Activated naive CD8-positive, alpha-beta T cell treated with anti-CD3 and anti-CD28 coated beads, Interleukin-2, amount 50 U/mL, for 24 hours (primary cell): Measurements from ENCODE around the gene CCR3.

Experiments
- ATAC-seq: fragments of 150-1000 bp; cut with Tn5 transposase; one replicate; pipeline ENCODE4 v1.10.0; 2021
- DNase-seq: peaks from one replicate; pipeline ENCODE4 v3.0.0; 2021
- H3K27ac Mint-ChIP-seq: one replicate; pipeline ENCODE4 v1.8.0; 2021; ENCODE audit warnings: mild to moderate bottlenecking, mixed read lengths
- H3K27me3 Mint-ChIP-seq: one replicate; pipeline ENCODE4 v1.8.0; 2021; ENCODE audit warnings: mixed read lengths
- H3K36me3 Mint-ChIP-seq: one replicate; pipeline ENCODE4 v1.8.0; 2021; ENCODE audit warnings: low read depth, mixed read lengths
- H3K4me1 Mint-ChIP-seq: one replicate; pipeline ENCODE4 v1.8.0; 2021; ENCODE audit warnings: mixed read lengths
- H3K4me3 Mint-ChIP-seq: one replicate; pipeline ENCODE4 v1.8.0; 2021; ENCODE audit warnings: mild to moderate bottlenecking, moderate library complexity, mixed read lengths
- H3K9me3 Mint-ChIP-seq: one replicate; pipeline ENCODE4 v1.8.0; 2021; ENCODE audit warnings: mixed read lengths

CCR3 gene

GRCh38 chr3:46236294-46237054 is 5.8 kb upstream of the CCR3 start:
- Mint-ChIP-seq H3K36me3 (no peaks in the 10 kb centered on the region), H3K4me1 (peaks cover 2% of the 10 kb centered on the region), H3K27me3 (peaks cover 9% of the 10 kb centered on the region), H3K9me3 (no peaks in the 10 kb centered on the region), H3K4me3 (no peak overlapping the region), H3K27ac (no peak overlapping the region)
- DNase-seq: no peak
- no peak for ATAC-seq

- Mint-ChIP-seq H3K4me3 (no peak overlapping the region), H3K9me3 (no peaks in the 10 kb centered on the region), H3K27ac (no peak overlapping the region), H3K36me3 (no peaks in the 10 kb centered on the region), H3K4me1 (peaks cover 2% of the 10 kb centered on the region), H3K27me3 (peaks cover 7% of the 10 kb centered on the region)
- ATAC-seq: no peak
- DNase-seq: no peak
Measured at GRCh38 chr3:46238386-46238785, 3.9 kb upstream of the CCR3 start.

GRCh38 chr3:46239301-46239938 is 2.8 kb upstream of the CCR3 start:
- Mint-ChIP-seq H3K9me3 (no peaks in the 10 kb centered on the region), H3K4me3 (no peak overlapping the region), H3K4me1 (peaks cover 2% of the 10 kb centered on the region), H3K36me3 (no peaks in the 10 kb centered on the region), H3K27me3 (peaks cover 7% of the 10 kb centered on the region), H3K27ac (no peak overlapping the region)
- DNase-seq: no peak
- no peak for ATAC-seq

- H3K9me3 Mint-ChIP-seq: no peaks in the 10 kb centered on the region
- H3K36me3 Mint-ChIP-seq: no peaks in the 10 kb centered on the region
- H3K27ac Mint-ChIP-seq: no peak overlapping the region
- ATAC-seq: no peak
- H3K27me3 Mint-ChIP-seq: peaks cover 7% of the 10 kb centered on the region
- DNase-seq: no peak
- no peak overlapping the region for H3K4me3 Mint-ChIP-seq
- peaks cover 2% of the 10 kb centered on the region for H3K4me1 Mint-ChIP-seq
Measured at GRCh38 chr3:46239952-46240351, 2.3 kb upstream of the CCR3 start.

GRCh38 chr3:46243560-46243959 is 1.3 kb downstream of the CCR3 start:
- no peak for DNase-seq
- Mint-ChIP-seq H3K27ac (no peak overlapping the region), H3K27me3 (peaks cover 3% of the 10 kb centered on the region), H3K36me3 (no peaks in the 10 kb centered on the region), H3K9me3 (no peaks in the 10 kb centered on the region), H3K4me3 (no peak overlapping the region), H3K4me1 (no peaks in the 10 kb centered on the region)
- ATAC-seq: no peak

GRCh38 chr3:46245146-46245545 is 2.9 kb downstream of the CCR3 start:
- H3K27ac Mint-ChIP-seq: no peak overlapping the region
- no peak for DNase-seq
- no peaks in the 10 kb centered on the region for H3K4me1 Mint-ChIP-seq
- H3K4me3 Mint-ChIP-seq: no peak overlapping the region
- no peaks in the 10 kb centered on the region for H3K9me3 Mint-ChIP-seq
- H3K27me3 Mint-ChIP-seq: no peaks in the 10 kb centered on the region
- no peaks in the 10 kb centered on the region for H3K36me3 Mint-ChIP-seq
- no peak for ATAC-seq

- Mint-ChIP-seq H3K9me3 (no peaks in the 10 kb centered on the region), H3K27ac (no peak overlapping the region), H3K36me3 (no peaks in the 10 kb centered on the region), H3K4me3 (no peak overlapping the region), H3K4me1 (no peaks in the 10 kb centered on the region), H3K27me3 (peaks cover 9% of the 10 kb centered on the region)
- DNase-seq (no peak), ATAC-seq (no peak)
Measured at GRCh38 chr3:46252980-46253379, 10.7 kb downstream of the CCR3 start.

- Mint-ChIP-seq H3K9me3 (peaks cover 18% of the 10 kb centered on the region), H3K4me1 (peaks cover 12% of the 10 kb centered on the region), H3K36me3 (peaks cover 6% of the 10 kb centered on the region), H3K27me3 (peaks cover 6% of the 10 kb centered on the region), H3K27ac (no peak overlapping the region), H3K4me3 (no peak overlapping the region)
- DNase-seq (no peak), ATAC-seq (no peak)
Measured at GRCh38 chr3:46258525-46258924, 16.3 kb downstream of the CCR3 start.

- peaks cover 6% of the 10 kb centered on the region for H3K36me3 Mint-ChIP-seq
- no peaks in the 10 kb centered on the region for H3K27me3 Mint-ChIP-seq
- no peak overlapping the region for H3K27ac Mint-ChIP-seq
- peaks cover 18% of the 10 kb centered on the region for H3K9me3 Mint-ChIP-seq
- no peak for ATAC-seq
- H3K4me3 Mint-ChIP-seq: no peak overlapping the region
- DNase-seq: no peak
- peaks cover 18% of the 10 kb centered on the region for H3K4me1 Mint-ChIP-seq
Measured at GRCh38 chr3:46261926-46262594, 19.8 kb downstream of the CCR3 start.

- ATAC-seq (no peak), DNase-seq (no peak)
- peaks cover 6% of the 10 kb centered on the region for H3K36me3 Mint-ChIP-seq
- H3K4me1 Mint-ChIP-seq: peaks cover 19% of the 10 kb centered on the region
- H3K27me3 Mint-ChIP-seq: peaks cover 4% of the 10 kb centered on the region
- peaks cover 18% of the 10 kb centered on the region for H3K9me3 Mint-ChIP-seq
- no peak overlapping the region for H3K27ac Mint-ChIP-seq
- H3K4me3 Mint-ChIP-seq: no peak overlapping the region
Measured at GRCh38 chr3:46264002-46264401, 21.7 kb downstream of the CCR3 start.

- H3K4me3 Mint-ChIP-seq: no peak overlapping the region
- peaks cover 11% of the 10 kb centered on the region for H3K27me3 Mint-ChIP-seq
- DNase-seq: no peak
- no peaks in the 10 kb centered on the region for H3K36me3 Mint-ChIP-seq
- no peaks in the 10 kb centered on the region for H3K9me3 Mint-ChIP-seq
- no peak overlapping the region for H3K27ac Mint-ChIP-seq
- H3K4me1 Mint-ChIP-seq: peaks cover 23% of the 10 kb centered on the region
- ATAC-seq: no peak
Measured at GRCh38 chr3:46266598-46266997, 24.3 kb downstream of the CCR3 start.

GRCh38 chr3:46269556-46269955 is 27.3 kb downstream of the CCR3 start:
- peak; percentile 52 for ATAC-seq
- H3K27ac Mint-ChIP-seq: no peak overlapping the region
- H3K36me3 Mint-ChIP-seq: no peaks in the 10 kb centered on the region
- no peak for DNase-seq
- H3K27me3 Mint-ChIP-seq: peaks cover 11% of the 10 kb centered on the region
- no peak overlapping the region for H3K4me3 Mint-ChIP-seq
- H3K4me1 Mint-ChIP-seq: peaks cover 15% of the 10 kb centered on the region
- no peaks in the 10 kb centered on the region for H3K9me3 Mint-ChIP-seq

- no peak for ATAC-seq
Measured at GRCh38 chr3:46270474-46270873, 28.2 kb downstream of the CCR3 start.

GRCh38 chr3:46271209-46271745 is 29.0 kb downstream of the CCR3 start:
- Mint-ChIP-seq H3K9me3 (no peaks in the 10 kb centered on the region), H3K27me3 (peaks cover 18% of the 10 kb centered on the region), H3K27ac (no peak overlapping the region), H3K36me3 (no peaks in the 10 kb centered on the region), H3K4me3 (no peak overlapping the region), H3K4me1 (peaks cover 15% of the 10 kb centered on the region)
- ATAC-seq (no peak), DNase-seq (no peak)

More at GRCh38 chr3:46270474-46270873, 28.2 kb downstream of the CCR3 start:
- H3K9me3 Mint-ChIP-seq: no peaks in the 10 kb centered on the region
- no peak overlapping the region for H3K4me3 Mint-ChIP-seq
- H3K4me1 Mint-ChIP-seq: peaks cover 15% of the 10 kb centered on the region
- H3K36me3 Mint-ChIP-seq: no peaks in the 10 kb centered on the region
- no peak for DNase-seq
- H3K27me3 Mint-ChIP-seq: peaks cover 18% of the 10 kb centered on the region
- H3K27ac Mint-ChIP-seq: no peak overlapping the region

- no peak overlapping the region for H3K4me3 Mint-ChIP-seq
- no peaks in the 10 kb centered on the region for H3K9me3 Mint-ChIP-seq
- DNase-seq (no peak), ATAC-seq (no peak)
- H3K36me3 Mint-ChIP-seq: no peaks in the 10 kb centered on the region
- H3K4me1 Mint-ChIP-seq: peaks cover 16% of the 10 kb centered on the region
- no peak overlapping the region for H3K27ac Mint-ChIP-seq
- H3K27me3 Mint-ChIP-seq: peaks cover 18% of the 10 kb centered on the region
Measured at GRCh38 chr3:46272028-46272451, 29.8 kb downstream of the CCR3 start.
